ENCODE data around the gene IGFL4. TPM values are rescaled to one million over a fixed set of nuclear protein-coding genes. Genes with fewer than 3 reads are reported as not detected.

IGFL4 gene
- total and polyA plus RNA-seq, 2 of the 4 experiments (the other 2 are of a cell fraction), result not detected

- Histone ChIP-seq H3K79me1 (ENCODE audit: low read depth in 1 of 2, low read length in 2 of 2) (no peaks in the 10 kb centered on the region), H3K18ac (ENCODE audit: low read depth, low read length) (no peak overlapping the region), H3K4me3 (ENCODE audit: insufficient read depth, low read depth, low read length) (no peak overlapping the region), H2BK20ac (ENCODE audit: low read depth, low read length) (no peak overlapping the region), H3K56ac (ENCODE audit: extremely low read depth, insufficient read depth, low read length) (no peak overlapping the region), H4K8ac (ENCODE audit: low read depth in 2 of 2, low read length in 2 of 2) (no peak overlapping the region), H3K9ac (ENCODE audit: low read depth, low read length) (no peak overlapping the region), H3K4me1 (ENCODE audit: control insufficient read depth, insufficient read depth, low read length) (peaks cover 7% of the 10 kb centered on the region; the same call in 1 of the 2 replicates), H3K27ac (ENCODE audit: insufficient read depth, low read length) (no peak overlapping the region), H3K27me3 (ENCODE audit: control insufficient read depth, insufficient read depth, low read length) (peaks cover 18% of the 10 kb centered on the region), H2BK5ac (ENCODE audit: low read depth, low read length, poor library complexity, severe bottlenecking) (no peak overlapping the region), H3K36me3 (ENCODE audit: control insufficient read depth, insufficient read depth, low read length) (no peaks in the 10 kb centered on the region), H4K91ac (ENCODE audit: insufficient read depth, low read depth, low read length) (no peak overlapping the region), H4K5ac (ENCODE audit: low read depth, low read length) (no peak overlapping the region), H3K4ac (ENCODE audit: low read depth, low read length) (no peak overlapping the region), H3K14ac (replicated peaks; ENCODE audit: low read depth, low read length) (no peak overlapping the region), H2AFZ (replicated peaks; ENCODE audit: low read length, poor library complexity) (no peak overlapping the region), H3K9me3 (ENCODE audit: control insufficient read depth, insufficient read depth, low read length) (no peaks in the 10 kb centered on the region), H2BK120ac (ENCODE audit: low read depth, low read length) (no peak overlapping the region), H3K23ac (ENCODE audit: low read depth, low read length) (no peak overlapping the region), H3K4me2 (ENCODE audit: low read depth, low read length) (no peak overlapping the region), H2BK15ac (ENCODE audit: low read depth, low read length) (no peak overlapping the region), H3K9me1 (ENCODE audit: insufficient read depth, low read length) (peaks cover 3% of the 10 kb centered on the region; the same call in 1 of the 2 replicates), H2AK9ac (replicated peaks; ENCODE audit: low read depth, low read length, poor library complexity) (no peak overlapping the region), H4K20me1 (ENCODE audit: insufficient read depth, low read length) (peaks cover 21% of the 10 kb centered on the region), H2AK5ac (ENCODE audit: low read depth, low read length) (no peak overlapping the region)
- in situ Hi-C loops (cut with MboI; ENCODE audit: low sequenced_read_pairs) (no loop called here), intact Hi-C loops (cut with micrococcal nuclease) (no loop called here), dilution Hi-C loops (cut with HindIII; ENCODE audit: low sequenced_read_pairs, unreplicated experiment) (no loop called here)
- ATAC-seq (ENCODE audit: low read depth) (no peak), DNase-seq (no peak)
- no peak for TF ChIP-seq CEBPB (IDR thresholded peaks at IDR 0.05; ENCODE audit: low read depth, low read length)
- no peak for TF ChIP-seq RAD21 (IDR thresholded peaks at IDR 0.05; ENCODE audit: low read length)
- TF ChIP-seq POLR2A (IDR thresholded peaks at IDR 0.05; ENCODE audit: low read depth, low read length), result no peak
- WGBS, 2 experiments (ENCODE audit: extremely low coverage in 2 of 2, insufficient read length in 1 of 2), result 70% methylated on average over 3 of the region's 10 CpGs; no CpG with 5 or more reads in 1 of the 2 experiments
- ChIA-PET POLR2A (ENCODE audit: unreplicated experiment) (no interaction called here), CTCF (interaction anchor here (0.5 kb wide), 1 partner anchor 271 kb away, joined by 4 read pairs; no protein-coding TSS in a partner anchor)
- no TSS peak for BruUV-seq (replicated peaks)
Observed at GRCh38 chr19:46018729-46019251, 22.0 kb downstream of the IGFL4 start.
